Endothelial cell of hepatic sinusoid (primary cell): Measurements from ENCODE around the gene AOAH.

Experiments used
- in situ Hi-C: cut with HindIII; loops from 2 replicates; pipeline ENCODE4 v1.10.0; 2017; ENCODE audit warnings: low sequenced_read_pairs

Gene AOAH

DNA sequence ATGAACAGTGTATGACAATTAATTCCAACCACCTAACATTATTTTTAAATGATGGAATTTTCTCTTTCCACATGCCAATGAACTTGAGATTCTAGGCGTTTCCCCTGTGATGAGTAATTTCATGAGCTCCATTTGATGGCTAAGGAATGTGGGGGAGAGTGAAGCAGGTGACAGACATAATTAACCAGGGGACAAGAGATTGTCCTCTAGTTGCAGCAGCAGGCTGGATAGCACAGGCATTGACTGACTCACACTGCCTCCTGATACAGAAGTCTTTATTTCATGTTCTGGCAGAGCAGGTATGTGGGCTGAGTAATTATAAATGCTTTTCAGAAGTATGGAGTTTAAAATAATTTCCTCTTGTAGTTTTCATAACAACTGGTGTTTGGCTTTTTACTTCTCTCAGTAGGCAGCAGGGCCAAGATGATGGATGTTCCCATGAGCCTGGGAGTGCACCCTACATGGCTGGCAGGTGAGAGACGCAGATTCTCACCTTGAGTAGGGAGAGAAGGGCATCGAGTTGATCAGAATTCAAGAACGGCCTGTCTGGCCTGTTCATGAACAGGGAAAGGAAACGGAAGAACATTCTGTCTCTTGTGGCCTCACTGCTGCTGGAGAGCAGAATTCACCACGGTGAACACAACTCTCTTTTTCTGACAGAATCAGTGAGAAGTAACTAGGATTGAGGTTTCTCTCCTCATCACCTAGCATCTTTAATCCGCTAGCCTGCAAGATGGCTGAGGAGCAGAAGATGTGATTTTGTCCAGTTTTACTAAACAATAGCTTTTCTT lies 118.8 kb downstream of the AOAH start:
- in situ Hi-C loops: no loop called here

DNA sequence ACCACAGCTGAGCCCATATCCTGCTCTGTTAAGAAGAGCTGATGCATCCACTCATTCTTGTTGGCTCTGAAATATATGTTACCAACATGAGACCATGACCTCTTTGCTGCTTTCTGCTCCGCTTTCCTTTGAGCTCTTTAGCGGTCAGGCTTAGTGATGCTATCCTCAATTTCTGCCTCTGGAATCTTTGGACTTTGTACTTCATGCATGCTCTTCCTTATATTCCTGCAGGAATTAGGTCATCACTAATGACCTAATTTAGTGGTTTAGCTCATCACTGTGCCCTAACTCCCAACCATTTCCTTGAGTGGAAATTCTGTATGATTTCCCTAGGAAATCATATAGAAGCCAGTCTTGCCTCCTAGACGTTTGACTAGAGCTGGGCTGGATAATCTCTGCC lies 119.5 kb downstream of the AOAH start:
- in situ Hi-C loops: no loop called here

DNA sequence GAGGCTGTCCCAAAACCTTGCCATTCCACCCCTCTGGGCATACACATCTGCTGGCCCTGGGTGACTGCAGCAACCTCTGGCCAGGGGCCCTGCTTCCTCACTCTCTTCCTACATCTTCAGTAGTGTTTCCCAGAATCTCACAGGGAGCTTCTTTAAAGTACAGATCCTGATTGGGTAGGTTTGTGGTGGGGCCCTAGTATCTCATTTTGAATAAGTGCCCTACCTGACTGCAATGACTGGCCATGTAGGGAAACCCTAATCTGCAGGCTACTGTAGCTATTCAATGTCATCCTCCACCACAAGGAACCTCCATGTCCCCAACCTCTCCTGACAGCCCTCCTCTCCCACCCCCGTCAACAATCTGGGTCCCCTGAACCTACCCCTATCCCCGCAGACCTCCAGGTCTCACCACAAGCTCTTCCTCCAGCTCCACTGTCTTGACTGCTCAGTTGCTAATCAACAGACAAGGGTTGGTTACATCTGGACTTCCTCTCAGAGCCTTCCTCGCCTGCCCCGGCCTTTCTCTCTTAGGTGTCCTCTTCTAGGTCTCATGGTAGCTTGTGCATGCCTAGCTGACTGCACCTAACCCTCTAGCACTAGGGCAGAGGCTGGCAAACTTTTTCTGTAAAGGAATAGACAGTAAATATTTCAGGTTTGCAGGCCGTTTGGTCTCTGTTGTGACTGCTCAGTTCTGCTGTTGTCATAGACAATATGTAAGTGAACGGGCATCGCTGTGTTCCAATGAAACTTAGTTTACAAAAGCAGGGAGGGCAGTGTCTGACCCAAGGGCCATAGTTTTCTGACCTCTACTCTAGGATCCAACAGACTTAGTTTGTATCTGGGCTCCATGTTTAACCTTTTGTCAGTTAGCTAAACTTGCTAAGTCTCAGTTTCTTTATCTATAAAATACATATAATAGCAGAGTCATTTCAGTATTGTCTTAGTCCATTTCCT lies 121.1 kb downstream of the AOAH start:
- in situ Hi-C loops: no loop called here

DNA sequence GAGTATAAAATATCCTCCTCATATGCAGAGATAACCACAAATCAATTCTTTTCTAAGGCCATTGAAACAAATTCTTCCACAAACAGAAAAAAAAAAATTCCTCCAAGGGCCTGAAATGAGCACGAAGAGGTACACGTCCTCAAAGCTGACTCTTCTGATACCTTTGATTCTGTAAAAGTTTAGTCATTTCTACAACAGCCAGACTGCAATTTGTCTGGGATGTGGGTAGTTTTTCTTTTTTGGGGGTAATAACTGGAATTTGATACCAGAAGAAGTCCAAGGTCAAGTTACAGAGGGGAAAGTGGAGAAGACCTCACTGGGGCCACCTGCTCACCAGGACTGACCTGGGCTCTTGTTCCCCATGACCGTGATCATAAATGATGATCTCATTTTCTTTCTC lies 121.8 kb downstream of the AOAH start:
- in situ Hi-C loops: no loop called here

DNA sequence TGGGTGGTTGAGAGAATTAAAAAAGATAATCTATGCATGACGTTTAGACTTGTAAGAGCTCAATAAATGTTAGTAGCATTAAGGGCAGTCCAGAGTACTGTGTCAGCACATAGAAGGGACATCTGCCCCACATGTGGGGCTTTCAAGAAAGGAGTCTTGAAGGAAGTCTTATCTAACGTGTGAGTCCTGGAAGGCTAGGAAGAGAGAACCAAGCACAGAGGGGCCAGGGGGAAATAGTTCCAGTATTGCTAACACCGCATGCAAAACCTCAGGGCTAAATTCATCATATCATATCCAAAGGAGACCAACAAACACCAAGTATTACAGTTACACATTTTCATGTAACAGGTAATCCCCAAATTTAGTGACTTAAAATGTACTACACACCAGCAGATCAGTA lies 122.7 kb downstream of the AOAH start:
- in situ Hi-C loops: no loop called here

DNA sequence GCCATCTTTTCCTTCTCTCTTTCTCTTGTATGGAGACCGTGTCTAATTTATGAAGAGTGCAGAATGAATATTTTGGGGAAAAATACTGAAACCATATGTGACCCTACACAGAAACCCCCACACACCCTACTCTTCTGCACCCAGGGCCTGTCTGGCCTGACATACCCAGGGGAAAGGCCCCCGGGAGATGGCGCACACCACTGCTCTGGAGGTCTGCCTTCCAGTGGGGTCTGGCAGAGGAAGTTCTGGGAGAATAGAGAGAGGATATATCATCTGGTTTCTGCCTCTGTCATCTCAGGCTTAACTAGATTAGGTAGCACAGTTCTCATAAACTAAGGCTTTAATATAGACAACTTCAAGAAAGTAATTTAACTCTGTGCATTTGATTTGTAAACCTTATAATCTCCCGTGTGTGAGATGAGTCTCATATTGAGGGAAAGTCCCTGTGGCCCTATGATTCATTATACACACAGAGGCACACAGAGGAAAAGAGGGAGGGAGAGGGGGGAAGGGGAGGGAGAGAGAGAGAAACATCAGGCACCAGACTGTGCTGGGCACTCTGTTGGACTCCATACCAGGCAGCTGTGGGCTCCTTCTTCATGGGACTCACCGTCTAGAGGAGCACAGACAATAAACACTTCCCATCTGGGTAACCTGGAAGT lies 123.3 kb downstream of the AOAH start:
- in situ Hi-C loops: no loop called here

DNA sequence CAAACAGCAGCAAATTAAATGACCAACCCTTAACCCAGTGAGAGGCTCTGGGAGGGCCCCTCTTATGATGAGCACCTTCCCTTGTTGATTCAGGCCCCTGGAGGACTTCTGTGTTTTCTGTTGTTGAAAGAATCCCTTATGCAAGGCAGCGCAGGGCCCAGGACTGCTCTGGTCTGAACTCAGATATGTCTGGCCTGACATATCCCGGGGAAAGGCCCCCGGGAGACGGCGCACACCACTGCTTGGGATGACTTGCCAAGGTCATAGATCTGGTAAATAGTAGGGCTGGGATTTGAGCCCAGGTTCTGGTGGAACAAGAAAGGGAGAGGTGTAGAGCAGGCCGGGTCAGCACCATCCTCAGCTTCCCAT lies 124.0 kb downstream of the AOAH start:
- in situ Hi-C loops: no loop called here

DNA sequence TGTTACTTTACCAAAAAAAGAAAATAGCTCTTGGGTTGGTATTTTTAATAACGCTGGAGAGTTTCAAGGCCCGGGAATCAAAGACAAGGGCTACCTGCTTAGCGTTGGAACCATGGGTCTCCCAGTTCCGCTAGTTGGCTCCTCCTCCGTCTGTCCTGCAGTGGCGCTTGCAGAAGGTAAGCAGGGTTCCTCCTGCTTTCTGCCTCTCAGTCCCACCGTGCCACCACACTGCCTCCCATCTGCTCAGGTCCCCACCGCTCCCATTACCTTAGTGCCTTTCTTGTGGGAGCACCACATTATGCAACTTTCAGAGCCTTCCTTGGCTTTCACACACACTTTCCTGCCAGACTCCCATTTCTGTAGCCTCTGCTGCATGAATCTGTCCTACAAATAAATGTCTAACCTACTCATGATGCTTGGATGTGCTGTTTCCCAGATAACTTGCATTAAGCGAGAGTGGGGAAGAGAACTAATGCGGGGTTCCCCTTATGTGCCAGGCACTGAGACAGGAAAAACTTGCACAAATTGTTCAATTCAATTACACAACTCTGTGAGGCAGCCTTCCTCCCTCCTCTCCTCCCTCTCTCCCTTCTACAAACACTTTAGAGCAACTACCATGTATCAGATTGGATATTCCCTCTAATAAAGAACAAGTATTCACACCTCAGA lies 124.5 kb downstream of the AOAH start:
- in situ Hi-C loops: no loop called here

DNA sequence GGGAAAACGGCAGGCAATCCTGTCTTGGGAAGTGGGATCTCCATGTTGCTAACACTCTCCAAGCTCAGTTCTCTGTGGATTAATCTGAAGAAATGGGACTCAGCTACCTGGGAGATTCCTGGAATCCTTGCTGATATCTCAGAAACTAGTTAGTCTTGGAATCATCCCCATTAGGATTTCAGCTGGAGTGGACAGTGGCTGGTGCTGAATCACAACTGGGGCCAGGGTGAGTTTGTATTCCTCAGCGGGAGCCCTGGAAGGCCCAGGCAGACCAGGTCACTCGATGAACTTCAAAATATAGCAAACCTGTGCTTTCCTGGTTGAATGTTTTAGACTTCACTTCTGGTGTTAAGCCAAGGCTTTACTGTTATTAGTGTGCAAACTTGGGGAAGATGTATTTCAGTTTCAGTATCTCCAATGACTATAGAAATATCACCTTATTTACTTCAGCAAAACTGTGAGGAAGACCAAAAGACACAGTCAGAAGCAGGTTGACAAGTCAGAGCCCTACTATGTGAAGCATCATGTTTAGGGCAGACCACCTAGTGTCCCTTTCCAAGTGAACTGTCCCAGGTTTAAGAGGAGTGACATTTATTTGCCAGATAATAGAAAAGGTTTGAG lies 126.1 kb downstream of the AOAH start:
- in situ Hi-C loops: no loop called here

DNA sequence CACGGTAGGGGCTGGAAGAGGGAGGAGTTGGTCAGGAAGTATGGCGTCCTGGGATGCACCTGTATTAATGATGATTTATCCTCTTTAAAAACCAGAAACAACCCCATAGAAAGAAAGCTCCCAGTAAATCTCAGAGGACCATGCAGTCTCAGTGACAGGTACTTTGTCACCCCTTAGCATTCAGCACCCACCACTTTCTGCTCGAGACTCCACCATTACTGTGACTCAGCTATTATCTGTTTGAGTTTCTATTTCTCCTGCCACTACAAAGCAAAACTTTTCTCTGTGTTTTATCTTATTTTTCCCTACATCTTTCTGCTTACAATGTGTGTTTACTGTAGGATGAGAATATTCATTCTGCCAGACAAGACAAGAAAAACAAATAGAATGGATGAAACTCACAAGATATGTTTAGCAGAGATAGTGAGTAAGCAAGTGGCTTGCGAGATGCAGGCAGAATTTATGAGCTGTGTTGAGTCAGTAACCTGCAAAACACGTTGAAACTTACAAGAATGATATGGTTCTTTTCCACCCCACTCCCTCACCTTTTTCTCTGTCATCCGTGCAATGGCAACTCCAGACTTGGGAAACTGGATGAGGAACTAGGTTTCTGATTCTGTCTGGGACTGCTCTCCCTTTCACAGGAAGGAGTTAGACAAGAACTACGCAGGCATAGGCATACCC lies 127.1 kb downstream of the AOAH start:
- in situ Hi-C loops: no loop called here

DNA sequence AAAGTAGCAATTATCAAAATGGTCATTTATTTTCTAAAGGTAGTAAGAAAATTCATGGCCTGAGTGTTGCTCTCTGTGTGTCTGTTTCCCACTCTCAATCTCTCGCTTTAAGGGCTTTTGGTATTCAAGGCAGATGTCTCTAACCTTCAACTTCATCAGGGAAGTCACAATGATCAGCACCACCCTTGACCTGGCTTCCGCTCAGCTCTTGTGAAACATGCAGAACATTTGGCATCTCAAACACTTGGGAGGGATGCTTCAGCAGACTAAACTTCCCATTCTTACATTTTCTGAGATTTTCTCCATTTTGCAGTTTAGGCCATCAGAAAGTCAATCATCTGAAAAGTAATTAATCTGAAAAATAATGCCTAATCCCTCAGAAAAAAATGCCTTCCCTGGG lies 129.8 kb downstream of the AOAH start:
- in situ Hi-C loops: no loop called here

DNA sequence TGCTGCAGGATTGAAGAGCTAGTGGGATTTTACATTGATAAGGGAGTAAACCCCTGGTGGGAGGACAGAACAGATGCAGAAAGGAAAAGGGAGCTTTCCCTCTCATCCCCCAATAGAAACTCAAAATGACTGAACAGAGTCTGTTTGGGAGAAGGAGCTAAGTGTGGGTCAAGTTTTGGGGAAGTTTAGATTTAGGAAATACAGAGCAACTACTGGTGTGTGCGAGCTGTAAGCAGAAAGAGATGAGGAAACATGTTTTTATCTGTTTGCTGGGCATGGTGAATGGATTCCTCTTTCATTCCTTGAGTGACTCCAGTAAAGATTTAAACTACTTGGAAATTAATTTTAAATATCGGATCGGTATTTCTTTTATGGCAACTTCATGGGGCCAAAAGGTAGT lies 132.7 kb downstream of the AOAH start:
- in situ Hi-C loops: no loop called here

DNA sequence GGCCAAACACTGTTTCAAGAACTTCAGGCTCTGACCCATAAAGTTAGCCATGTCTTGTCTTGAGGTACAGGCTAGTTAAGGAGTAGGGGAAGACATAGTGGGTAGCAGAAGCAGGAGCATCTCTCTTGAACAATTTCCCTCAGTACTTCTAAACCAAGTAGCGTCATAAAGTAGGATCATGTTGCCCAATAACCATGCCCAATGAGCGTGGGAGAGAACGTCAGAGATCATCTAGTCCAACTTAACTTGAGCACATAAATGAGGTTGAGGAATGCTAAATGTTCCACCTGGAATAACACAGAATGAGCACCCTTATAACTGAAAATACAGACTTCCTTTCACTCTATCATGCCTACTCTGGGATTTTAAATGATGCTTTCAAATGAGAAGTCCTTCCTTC lies 134.9 kb downstream of the AOAH start:
- in situ Hi-C loops: no loop called here

DNA sequence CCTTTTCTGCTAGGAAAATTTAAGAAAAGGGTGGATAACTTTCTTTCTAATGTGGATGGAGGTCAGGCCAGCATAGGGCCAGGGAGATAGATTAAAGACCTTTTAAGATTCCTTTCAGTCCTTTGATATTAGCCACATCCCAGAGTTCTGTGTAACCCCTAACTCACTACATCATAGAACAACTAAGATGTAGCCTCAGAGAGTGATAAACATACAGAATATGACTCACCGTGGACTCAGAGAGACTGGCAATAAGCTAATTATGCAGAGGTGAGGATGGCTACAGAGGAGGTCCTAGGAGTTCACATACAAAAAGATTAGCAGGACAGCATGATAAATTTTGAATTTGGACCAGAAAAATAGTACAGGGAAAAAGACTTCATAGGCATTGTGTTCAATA lies 141.0 kb downstream of the AOAH start:
- in situ Hi-C loops: no loop called here

DNA sequence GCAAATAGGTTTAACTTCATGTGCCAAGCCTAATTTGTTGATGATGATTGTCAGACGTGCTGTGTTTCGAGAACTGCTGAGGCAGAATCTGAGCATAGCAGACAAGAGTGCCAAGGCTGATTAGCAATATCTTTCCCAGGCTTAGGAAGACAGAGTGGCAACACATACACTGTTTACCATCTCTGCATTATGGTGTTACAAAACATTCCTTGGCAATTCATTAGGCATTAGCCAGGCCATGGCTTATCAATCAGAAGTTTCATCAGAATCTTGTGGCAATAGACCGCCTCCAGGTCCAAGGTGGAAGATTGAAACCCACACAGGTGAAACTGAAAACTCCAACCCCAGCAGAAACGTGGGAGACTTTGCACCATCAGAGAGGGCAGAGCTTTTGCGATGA lies 148.5 kb downstream of the AOAH start:
- in situ Hi-C loops: no loop called here

DNA sequence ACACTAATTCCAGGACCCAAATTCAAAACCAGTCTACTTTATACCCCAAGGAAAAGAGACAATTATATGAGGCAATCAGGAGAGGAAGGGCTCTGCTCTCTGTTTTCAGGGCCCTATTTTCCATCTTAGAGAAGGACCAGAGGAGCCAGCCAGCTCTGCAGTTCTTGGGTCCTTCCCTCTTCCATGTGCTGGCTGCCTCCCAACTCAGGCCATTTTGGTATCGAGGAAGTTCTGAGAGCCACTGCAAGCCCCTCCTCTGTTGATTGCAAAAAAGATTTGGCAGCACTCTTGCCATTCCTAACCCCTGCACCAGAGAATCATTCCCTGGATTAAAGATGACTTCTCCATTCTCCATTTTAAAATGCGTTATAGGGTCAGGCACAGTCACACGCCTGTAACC lies 151.2 kb downstream of the AOAH start:
- in situ Hi-C loops: no loop called here

DNA sequence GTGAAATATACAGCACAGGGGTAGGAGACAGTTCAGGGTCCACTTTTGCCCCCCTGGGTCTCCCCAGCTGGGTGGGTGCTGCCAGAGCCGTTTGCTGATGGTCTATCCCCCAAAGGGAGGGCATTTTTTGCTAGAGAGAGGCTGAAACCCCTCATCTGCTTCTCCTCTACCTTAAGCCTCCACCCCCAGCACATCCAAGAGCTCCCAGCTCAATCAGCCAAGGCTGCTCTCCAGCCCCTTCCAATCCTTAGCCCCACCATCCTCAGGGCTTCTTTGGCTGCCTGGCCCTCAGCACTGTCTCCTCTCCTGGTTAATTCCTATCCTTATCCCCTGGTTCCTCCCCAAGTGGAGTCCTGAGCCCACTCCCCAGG lies 153.1 kb downstream of the AOAH start:
- in situ Hi-C loops: no loop called here

DNA sequence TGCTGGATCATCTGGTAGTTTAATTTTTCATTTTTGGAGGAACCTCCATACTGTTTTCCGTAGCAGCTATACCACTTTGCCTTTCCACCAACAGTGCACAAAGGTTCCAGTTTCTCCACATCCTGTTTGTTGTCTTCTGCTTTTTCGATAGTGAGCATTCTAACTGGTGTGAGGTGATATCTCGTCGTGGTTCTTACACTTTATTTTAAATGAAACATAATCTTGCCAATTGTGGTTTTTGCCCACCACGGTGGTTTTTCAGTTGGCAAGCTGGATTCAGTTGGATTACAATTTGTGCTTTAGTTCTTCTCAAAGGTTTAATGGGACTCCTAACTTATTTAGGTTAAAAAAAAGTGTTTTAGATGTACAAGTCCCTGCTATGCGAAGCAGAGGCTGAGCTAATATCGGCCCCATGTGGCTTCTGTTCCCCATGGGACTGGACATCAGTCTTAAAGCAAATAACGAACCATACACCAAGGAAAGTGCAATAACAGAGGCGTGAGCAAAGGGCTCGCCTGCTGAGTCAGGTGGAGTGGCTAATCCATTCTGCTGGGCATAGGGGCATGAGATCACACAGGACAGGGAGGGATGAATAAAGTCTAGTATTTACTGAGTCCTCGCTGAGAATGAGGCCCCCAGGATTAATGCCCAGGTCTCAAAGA lies 153.6 kb downstream of the AOAH start:
- in situ Hi-C loops: no loop called here

DNA sequence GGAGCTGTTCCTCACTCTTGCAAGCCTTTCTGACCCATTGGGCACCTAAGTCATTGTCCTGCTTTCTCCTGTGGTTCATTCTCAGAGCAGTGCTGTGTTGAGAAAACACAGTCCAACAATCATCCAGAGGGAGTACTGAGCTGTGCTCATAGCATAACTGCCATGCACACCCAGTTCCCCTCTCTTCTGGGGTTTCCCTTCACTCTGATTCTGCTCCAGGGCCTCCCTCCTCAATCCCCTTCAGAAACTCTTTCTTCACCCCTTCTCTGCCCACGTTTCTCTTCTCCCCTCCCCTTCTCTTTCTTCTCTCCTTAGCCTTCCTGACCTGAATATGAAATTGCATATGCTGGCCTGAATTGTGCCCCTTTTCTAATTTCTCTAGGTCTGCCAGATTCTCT lies 155.8 kb downstream of the AOAH start:
- in situ Hi-C loops: no loop called here
